NB4 (cell line): ENCODE results near the gene FXN.

Source experiments
- POLR2A ChIP-seq: IDR thresholded peaks from 2 replicates; pipeline ENCODE4 v1.6.1; 2011; ENCODE audit warnings: mild to moderate bottlenecking; ENCODE audit not compliant: insufficient read length; ENCODE audit errors: extremely low read depth
- TF ChIP-seq, protein P1 (sequence below): IDR thresholded peaks from one replicate; pipeline ENCODE4 v1.5.1; 2012; ENCODE audit warnings: low read depth, low read length

DNA sequence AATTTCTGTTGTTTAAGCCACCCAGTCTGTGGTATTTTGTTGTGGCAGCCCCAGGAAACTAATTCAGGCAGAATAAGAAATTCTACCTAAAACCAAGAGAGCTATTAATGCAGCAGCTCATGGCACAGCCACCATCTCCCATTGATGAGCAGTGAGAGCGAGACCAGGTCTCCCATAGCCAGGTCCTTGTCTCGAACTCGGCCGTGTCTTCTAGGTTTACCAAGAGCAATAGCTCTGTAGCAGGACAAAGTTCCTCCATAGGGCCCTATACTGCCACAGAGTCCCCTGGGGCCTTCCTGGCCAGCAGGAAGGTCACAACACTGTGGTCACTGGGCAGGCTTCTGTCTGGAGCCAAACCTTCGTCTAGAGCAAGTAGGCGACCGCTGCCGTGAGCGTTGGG lies 104.0 kb downstream of the FXN start:
- TF ChIP-seq, protein P1, sequence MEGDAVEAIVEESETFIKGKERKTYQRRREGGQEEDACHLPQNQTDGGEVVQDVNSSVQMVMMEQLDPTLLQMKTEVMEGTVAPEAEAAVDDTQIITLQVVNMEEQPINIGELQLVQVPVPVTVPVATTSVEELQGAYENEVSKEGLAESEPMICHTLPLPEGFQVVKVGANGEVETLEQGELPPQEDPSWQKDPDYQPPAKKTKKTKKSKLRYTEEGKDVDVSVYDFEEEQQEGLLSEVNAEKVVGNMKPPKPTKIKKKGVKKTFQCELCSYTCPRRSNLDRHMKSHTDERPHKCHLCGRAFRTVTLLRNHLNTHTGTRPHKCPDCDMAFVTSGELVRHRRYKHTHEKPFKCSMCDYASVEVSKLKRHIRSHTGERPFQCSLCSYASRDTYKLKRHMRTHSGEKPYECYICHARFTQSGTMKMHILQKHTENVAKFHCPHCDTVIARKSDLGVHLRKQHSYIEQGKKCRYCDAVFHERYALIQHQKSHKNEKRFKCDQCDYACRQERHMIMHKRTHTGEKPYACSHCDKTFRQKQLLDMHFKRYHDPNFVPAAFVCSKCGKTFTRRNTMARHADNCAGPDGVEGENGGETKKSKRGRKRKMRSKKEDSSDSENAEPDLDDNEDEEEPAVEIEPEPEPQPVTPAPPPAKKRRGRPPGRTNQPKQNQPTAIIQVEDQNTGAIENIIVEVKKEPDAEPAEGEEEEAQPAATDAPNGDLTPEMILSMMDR, result no peak
- TF ChIP-seq POLR2A, result no peak
